HCT116 (cell line): ENCODE measurements around the gene SIRPG. TPM values are rescaled to one million over a fixed set of nuclear protein-coding genes. Genes with fewer than 3 reads are reported as not detected.

ENCODE experiments used
- ATAC-seq: fragments of 200-7000 bp; cut with Tn5 transposase; 2 replicates; pipeline ENCODE4 v1.9.1; 2020; ENCODE audit warnings: mild to moderate bottlenecking, moderate library complexity
- BruUV-seq: library from RNA; stranded (reverse); fragments of 400-500 nt; replicated peaks from 2 replicates; lab custom pipeline; 2021; lab: Mats Ljungman, UMichigan
- CTCF ChIA-PET: fragments of 300-600 bp; sonication (Branson Sonifier 250); formaldehyde crosslinking; loops from one replicate; lab custom pipeline; 2021; ENCODE audit warnings: antibody characterized with exemption; lab: Charles Lee
- POLR2A ChIA-PET: fragments of 300-600, 350-600 bp; sonication (Branson Sonifier 250); formaldehyde crosslinking; loops from one replicate; lab custom pipeline; 2021; ENCODE audit warnings: antibody characterized with exemption; lab: Charles Lee
- RAD21 ChIA-PET, 2 experiments: fragments of 300-600 bp; sonication (Branson Sonifier 250); formaldehyde crosslinking; loops; one replicate each; lab custom pipeline; 2023; ENCODE audit warnings: low total read pairs in 2 of 2; ENCODE audit not compliant: uncharacterized antibody in 2 of 2, unreplicated experiment in 2 of 2, low non-redundant PET in 1 of 2; lab: Charles Lee
- DNase-seq: peaks from one replicate; pipeline ENCODE4 v3.0.0-alpha.2; 2010; ENCODE audit warnings: low read depth, low spot score
- H2AFZ ChIP-seq: fragments of 200-600 bp; shearing (Covaris generic), sonication (generic); 2 replicates; pipeline ENCODE4 v1.6.1; 2017; ENCODE audit warnings: low read depth, mixed run types, mixed read lengths, antibody characterized with exemption, low read length; ENCODE audit not compliant: poor library complexity, severe bottlenecking
- H3K27ac ChIP-seq: 2 replicates; pipeline ENCODE4 v1.5.1; 2012; ENCODE audit warnings: low read depth, low read length
- H3K27me3 ChIP-seq: fragments of 200-600 bp; sonication (generic); 2 replicates; pipeline ENCODE4 v1.6.1; 2016; ENCODE audit warnings: mixed run types, low read length, mixed read lengths; ENCODE audit not compliant: insufficient read depth
- H3K36me3 ChIP-seq, 2 experiments: fragments of 200-500 bp in 1 of 2; fragments of 200-600 bp in 1 of 2; sonication (Bioruptor generic) in 1 of 2; sonication (generic) in 1 of 2; 2 replicates each; pipeline versions ENCODE4 v1.5.1 to v1.6.1; 2014 to 2016; ENCODE audit warnings: low read length in 2 of 2, inconsistent platforms in 1 of 2, mixed read lengths in 1 of 2, mixed run types in 1 of 2; ENCODE audit not compliant: insufficient read depth in 2 of 2, control insufficient read depth in 1 of 2
- H3K4me1 ChIP-seq, 2 experiments: fragments of 200-600 bp in 1 of 2; sonication (generic) in 1 of 2; 2 replicates each; pipeline versions ENCODE4 v1.5.1 to v1.6.1; 2012 to 2017; ENCODE audit warnings: low read length in 2 of 2, inconsistent platforms in 1 of 2, mild to moderate bottlenecking in 1 of 2, mixed read lengths in 1 of 2, mixed run types in 1 of 2, moderate library complexity in 1 of 2; ENCODE audit not compliant: insufficient read depth in 2 of 2, control insufficient read depth in 1 of 2
- H3K4me2 ChIP-seq: fragments of 200-600 bp; sonication (generic); 2 replicates; pipeline ENCODE4 v1.6.1; 2017; ENCODE audit warnings: mixed run types, low read length, mixed read lengths
- H3K4me3 ChIP-seq, 2 experiments: fragments of 200-600 bp in 1 of 2; sonication (generic) in 1 of 2; replicated peaks in 1 of 2; 2 replicates each; pipeline ENCODE4 v1.5.1; 2011 to 2016; ENCODE audit warnings: low read length in 2 of 2, control low read depth in 1 of 2, low read depth in 1 of 2, mild to moderate bottlenecking in 1 of 2, mixed read lengths in 1 of 2, mixed run types in 1 of 2
- H3K79me2 ChIP-seq: fragments of 200-600 bp; sonication (generic); 2 replicates; pipeline ENCODE4 v1.6.1; 2017; ENCODE audit warnings: mild to moderate bottlenecking, mixed run types, low read length, moderate library complexity, mixed read lengths; ENCODE audit not compliant: insufficient read depth
- H3K9ac ChIP-seq: fragments of 200-600 bp; sonication (generic); 2 replicates; pipeline ENCODE4 v1.6.1; 2016; ENCODE audit warnings: low read length, mixed read lengths
- H3K9me2 ChIP-seq: fragments of 200-600 bp; sonication (generic), shearing (Covaris generic); 2 replicates; pipeline ENCODE4 v1.6.1; 2017; ENCODE audit warnings: mixed run types, mild to moderate bottlenecking, moderate library complexity; ENCODE audit not compliant: insufficient read depth
- H3K9me3 ChIP-seq, 2 experiments: fragments of 200-500 bp in 1 of 2; fragments of 200-600 bp in 1 of 2; sonication (Bioruptor generic) in 1 of 2; sonication (generic) in 1 of 2; 2 replicates each; pipeline ENCODE4 v1.6.1; 2014 to 2017; ENCODE audit warnings: low read length in 2 of 2, mixed read lengths in 2 of 2, inconsistent platforms in 1 of 2, low read depth in 1 of 2, mild to moderate bottlenecking in 1 of 2, mixed run types in 1 of 2, moderate library complexity in 1 of 2; ENCODE audit not compliant: control insufficient read depth in 1 of 2, insufficient read depth in 1 of 2
- H4K20me1 ChIP-seq: fragments of 200-600 bp; sonication (generic), shearing (Covaris generic); 2 replicates; pipeline ENCODE4 v1.6.1; 2017; ENCODE audit warnings: mixed run types, mild to moderate bottlenecking, moderate library complexity; ENCODE audit not compliant: insufficient read depth
- ATF3 ChIP-seq: IDR thresholded peaks from 2 replicates; pipeline ENCODE4 v1.6.1; 2012
- CTCF ChIP-seq, 3 experiments: fragments of 200-600 bp in 1 of 3; sonication (generic) in 1 of 3; IDR thresholded peaks in 2 of 3; conservative IDR thresholded peaks in 1 of 3; 2 replicates each; pipeline ENCODE4 v1.5.1; 2012 to 2017; ENCODE audit warnings: low read depth in 2 of 3, low read length in 2 of 3, antibody characterized with exemption in 1 of 3, borderline replicate concordance in 1 of 3, control low read depth in 1 of 3, mild to moderate bottlenecking in 1 of 3, mixed read lengths in 1 of 3, mixed run types in 1 of 3, moderate library complexity in 1 of 3; ENCODE audit not compliant: insufficient read depth in 1 of 3
- EGR1 ChIP-seq: IDR thresholded peaks from 2 replicates; pipeline ENCODE4 v1.6.1; 2012; ENCODE audit warnings: low read depth
- EZH2 ChIP-seq: fragments of 200-600 bp; sonication (generic); IDR thresholded peaks from 2 replicates; pipeline ENCODE4 v1.6.1; 2017; ENCODE audit warnings: antibody characterized with exemption, mixed run types
- EZH2phosphoT487 ChIP-seq: fragments of 200-600 bp; IDR thresholded peaks from 2 replicates; pipeline ENCODE4 v1.6.1; 2018; ENCODE audit warnings: antibody characterized with exemption, borderline replicate concordance
- JUND ChIP-seq: IDR thresholded peaks from 2 replicates; pipeline ENCODE4 v1.6.1; 2012
- POLR2A ChIP-seq: IDR thresholded peaks from 2 replicates; pipeline ENCODE4 v1.7.0; 2011; ENCODE audit warnings: borderline replicate concordance; ENCODE audit not compliant: insufficient read depth, insufficient read length; ENCODE audit errors: extremely low read depth
- RAD21 ChIP-seq: IDR thresholded peaks from 2 replicates; pipeline ENCODE4 v1.6.1; 2012; ENCODE audit warnings: low read depth, mild to moderate bottlenecking
- TCF7L2 ChIP-seq: IDR thresholded peaks from 2 replicates; pipeline ENCODE4 v1.7.0; 2011; ENCODE audit warnings: borderline replicate concordance, inconsistent platforms; ENCODE audit not compliant: insufficient read depth, insufficient read length; ENCODE audit errors: extremely low read depth
- YY1 ChIP-seq: IDR thresholded peaks from 2 replicates; pipeline ENCODE4 v1.6.1; 2011; ENCODE audit warnings: low read length, low read depth, moderate library complexity, mild to moderate bottlenecking; ENCODE audit not compliant: insufficient replicate concordance; ENCODE audit errors: extremely low read depth
- ZFX ChIP-seq: fragments of 450-650 bp; IDR thresholded peaks from 2 replicates; pipeline ENCODE4 v1.6.1; 2017
- ZNF274 ChIP-seq: fragments of 200-500 bp; sonication (Bioruptor generic); IDR thresholded peaks from 2 replicates; pipeline ENCODE4 v1.6.1; 2014; ENCODE audit warnings: mild to moderate bottlenecking, low read depth, low read length, inconsistent platforms
- intact Hi-C: fragments of 100-400 bp; cut with micrococcal nuclease; formaldehyde crosslinking; loops from 2 replicates; pipeline ENCODE4 v1.10.0; 2022
- total RNA-seq: library from RNA; stranded (reverse); gene quantifications from one replicate; pipeline ENCODE4 v1.2.1, GENCODE V29; 2021; ENCODE audit not compliant: unreplicated experiment
- TF ChIP-seq, protein P1 (sequence below): IDR thresholded peaks from 2 replicates; pipeline ENCODE4 v1.6.1; 2012

SIRPG gene
- total RNA-seq, 1 experiment from 2014 or later, result not detected

DNA sequence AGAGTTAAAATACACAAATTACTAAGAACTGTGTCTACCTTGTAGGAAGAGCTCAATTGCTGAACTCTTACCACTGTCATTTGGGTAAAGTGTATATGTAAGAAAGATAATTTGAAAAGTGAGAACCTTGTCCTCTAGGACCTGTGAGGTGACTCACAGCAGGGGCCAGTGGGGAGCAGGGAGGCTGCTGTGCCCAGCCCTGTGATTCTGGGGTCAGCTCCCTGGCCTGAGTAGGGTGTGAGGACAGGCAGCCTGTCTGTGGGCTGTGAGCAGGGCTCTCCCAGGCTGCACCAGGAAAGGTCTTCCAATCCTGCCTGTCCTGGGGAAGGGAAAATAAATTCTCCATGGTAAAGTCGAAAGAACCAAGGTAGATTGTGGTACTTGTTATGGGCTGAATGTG is 27.3 kb upstream of the SIRPG start:
- Histone ChIP-seq H3K4me3 (no peak overlapping the region), H3K9me3 (no peaks in the 10 kb centered on the region; a peak in 1 of 4 replicates), H3K9ac (no peak overlapping the region), H3K27me3 (peaks cover 41% of the 10 kb centered on the region), H3K9me2 (no peaks in the 10 kb centered on the region), H3K36me3 (no peaks in the 10 kb centered on the region), H2AFZ (no peak overlapping the region), H3K79me2 (no peaks in the 10 kb centered on the region), H4K20me1 (no peaks in the 10 kb centered on the region)
- intact Hi-C loops, result no loop called here
- ChIA-PET RAD21 (no interaction called here), POLR2A (no interaction called here), CTCF (no interaction called here)
- ATAC-seq (no peak), DNase-seq (no peak)
- TF ChIP-seq CTCF (IDR thresholded peaks at IDR 0.05 in 2 of 3, conservative IDR thresholded peaks at IDR 0.05 in 1 of 3; ENCODE audit: borderline replicate concordance in 1 of 3, insufficient read depth in 1 of 3, low read depth in 2 of 3, low read length in 2 of 3) (no peak), EZH2phosphoT487 (no peak), EGR1 (no peak), RAD21 (no peak), TCF7L2 (no peak), POLR2A (no peak), EZH2 (no peak), ZFX (no peak)
- TF ChIP-seq, protein P1, sequence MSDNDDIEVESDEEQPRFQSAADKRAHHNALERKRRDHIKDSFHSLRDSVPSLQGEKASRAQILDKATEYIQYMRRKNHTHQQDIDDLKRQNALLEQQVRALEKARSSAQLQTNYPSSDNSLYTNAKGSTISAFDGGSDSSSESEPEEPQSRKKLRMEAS, result no peak
- TF ChIP-seq, all 23 proteins: peak for 0
- H3K4me2 ChIP-seq, result no peak overlapping the region
- no peak overlapping the region for H3K27ac ChIP-seq
- BruUV-seq, result no TSS peak
- H3K4me1 ChIP-seq, result no peaks in the 10 kb centered on the region

DNA sequence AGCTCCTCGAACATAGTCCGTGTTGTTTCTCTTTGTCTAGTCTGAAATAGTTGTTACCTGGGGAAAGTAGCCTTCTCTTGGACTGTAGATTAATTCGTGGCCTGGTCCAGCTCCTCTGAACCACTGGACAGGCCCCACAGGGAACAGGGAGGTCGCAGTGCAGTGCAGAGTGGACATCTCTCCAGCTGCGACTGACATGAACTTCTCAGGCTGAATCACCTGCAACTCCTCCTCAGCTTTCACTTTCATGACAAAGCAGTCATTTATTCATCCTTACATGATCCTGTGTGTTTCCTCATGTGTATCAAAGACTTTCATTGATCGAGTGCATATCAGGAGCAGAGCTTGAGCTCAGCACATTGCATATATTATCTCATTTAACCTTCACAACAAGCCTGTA is 19.1 kb upstream of the SIRPG start:
- Histone ChIP-seq H3K4me3 (no peak overlapping the region), H3K9me3 (no peaks in the 10 kb centered on the region), H3K4me2 (no peak overlapping the region), H2AFZ (no peak overlapping the region), H3K79me2 (no peaks in the 10 kb centered on the region), H3K9ac (no peak overlapping the region), H3K36me3 (no peaks in the 10 kb centered on the region), H3K9me2 (no peaks in the 10 kb centered on the region), H4K20me1 (no peaks in the 10 kb centered on the region), H3K4me1 (no peaks in the 10 kb centered on the region), H3K27me3 (peaks cover 55% of the 10 kb centered on the region), H3K27ac (no peak overlapping the region)
- no TSS peak for BruUV-seq
- intact Hi-C loops, result no loop called here
- RAD21 ChIA-PET, result no interaction called here
- POLR2A ChIA-PET, result no interaction called here
- TF ChIP-seq JUND (no peak), ZNF274 (no peak), ATF3 (no peak), YY1 (no peak), RAD21 (no peak)
- DNase-seq (no peak), ATAC-seq (no peak)
- CTCF ChIA-PET, result no interaction called here
